GF-D8 (cell line): ENCODE results near the gene CACNG6.
"Not testable (repeated sequence)": the region's sequence is repeated elsewhere in the genome, so short reads cannot be mapped to it uniquely, and the experiment has no call there.

Experiments used
- DNase-seq: peaks from one replicate; lab custom pipeline; 2025; lab: John Stamatoyannopoulos, UW

Gene CACNG6, protein sequence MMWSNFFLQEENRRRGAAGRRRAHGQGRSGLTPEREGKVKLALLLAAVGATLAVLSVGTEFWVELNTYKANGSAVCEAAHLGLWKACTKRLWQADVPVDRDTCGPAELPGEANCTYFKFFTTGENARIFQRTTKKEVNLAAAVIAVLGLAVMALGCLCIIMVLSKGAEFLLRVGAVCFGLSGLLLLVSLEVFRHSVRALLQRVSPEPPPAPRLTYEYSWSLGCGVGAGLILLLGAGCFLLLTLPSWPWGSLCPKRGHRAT

DNA sequence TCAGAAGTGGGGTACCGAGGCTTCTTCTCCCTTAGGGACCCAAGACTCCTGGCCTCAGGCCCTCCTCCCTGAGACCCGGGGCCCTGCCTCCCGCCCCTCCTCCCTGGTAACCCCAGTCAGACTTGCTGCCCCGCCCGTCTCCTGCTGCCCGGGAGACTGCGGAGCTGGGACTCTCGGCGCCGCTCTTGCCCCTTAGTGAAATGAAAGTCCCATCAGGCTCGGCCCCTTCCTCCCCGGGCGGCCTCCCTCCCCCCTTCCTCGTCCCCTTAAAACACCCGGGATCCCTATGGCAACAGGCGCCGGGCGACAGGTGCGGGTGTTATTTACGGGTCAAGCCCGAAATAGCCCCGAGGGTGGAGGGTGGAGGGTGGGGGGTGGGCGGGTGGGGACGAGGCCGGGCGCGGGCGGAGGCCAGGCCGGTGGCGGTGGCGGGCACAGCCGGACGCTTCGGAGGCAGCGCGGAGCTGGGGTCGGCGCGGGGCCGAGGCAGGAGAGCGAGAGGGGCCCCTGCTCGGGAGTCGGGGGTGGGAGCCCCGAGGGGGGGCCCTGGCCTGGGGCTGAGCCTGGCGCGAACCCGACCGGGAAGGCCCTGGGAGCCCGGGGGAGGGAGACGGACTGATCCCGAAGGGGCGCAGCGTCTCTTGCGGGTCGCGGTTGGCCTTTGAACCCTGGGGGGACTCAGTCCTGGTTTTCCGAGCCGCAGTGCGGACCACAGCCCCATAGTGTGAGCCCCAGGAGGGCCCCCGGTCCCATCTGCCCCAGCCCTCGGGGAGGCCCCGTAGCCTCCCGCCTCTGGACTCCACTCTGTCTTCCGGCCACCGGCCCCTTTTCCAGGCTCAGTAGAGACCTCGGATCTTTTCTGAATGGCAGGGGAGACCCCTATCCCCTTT is at the start of gene CACNG6:
Gene CACNG6 (plus strand): TSS at position 414 of the 890 bp plus-strand sequence. CDS start 1,241 bp downstream, outside the sequence.
- DNase-seq, result no peak

DNA sequence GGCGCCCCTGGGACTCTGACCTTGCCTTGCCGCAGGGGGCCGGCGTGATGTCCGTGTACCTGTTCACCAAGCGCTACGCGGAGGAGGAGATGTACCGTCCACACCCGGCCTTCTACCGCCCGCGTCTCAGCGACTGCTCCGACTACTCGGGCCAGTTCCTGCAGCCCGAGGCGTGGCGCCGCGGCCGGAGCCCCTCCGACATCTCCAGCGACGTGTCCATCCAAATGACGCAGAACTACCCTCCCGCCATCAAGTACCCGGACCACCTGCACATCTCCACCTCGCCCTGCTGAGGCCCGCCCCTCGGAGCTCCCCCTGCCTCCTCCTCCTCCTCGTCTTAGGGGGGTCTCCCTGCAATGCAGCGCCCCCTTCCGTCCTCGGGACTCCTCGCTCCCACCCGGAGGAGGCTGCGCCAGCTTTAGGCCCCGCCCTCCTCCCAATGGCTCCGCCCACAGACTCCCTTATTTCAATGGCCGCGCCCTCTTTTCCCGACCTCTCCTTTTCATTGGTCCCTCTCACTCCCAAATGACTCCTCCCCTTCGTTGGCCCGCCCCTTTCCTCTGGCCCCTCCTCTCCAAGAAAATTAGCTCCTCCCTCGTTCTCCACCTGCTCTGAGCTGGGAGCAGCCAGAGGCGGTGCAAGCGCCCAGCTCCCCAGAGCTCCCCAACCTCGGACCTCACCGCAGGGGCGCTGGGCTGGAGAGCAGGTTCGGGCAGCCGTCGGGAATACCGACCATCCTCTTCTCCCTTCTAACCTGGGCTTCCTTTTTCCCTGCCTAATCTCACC is 49.2 kb upstream of the CACNG6 start:
- no peak for DNase-seq

DNA sequence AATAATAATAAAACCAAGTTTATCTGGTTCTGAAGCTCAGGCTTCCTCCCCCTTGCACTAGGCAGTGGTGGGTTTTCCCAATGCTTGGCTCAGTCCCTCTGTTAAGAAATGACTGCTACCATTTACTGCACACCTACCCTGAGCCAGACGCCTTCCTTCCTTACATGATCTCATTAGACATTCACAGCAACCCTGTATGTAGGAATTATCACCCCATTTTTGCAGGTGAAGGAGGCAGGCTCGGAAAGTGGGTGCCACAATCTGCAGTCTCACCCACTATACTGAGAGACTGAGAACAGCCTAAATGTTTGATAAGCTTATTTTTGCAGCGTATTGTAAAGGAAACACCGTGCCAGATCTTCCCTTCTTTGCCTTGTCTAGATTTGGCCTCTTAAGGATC is 47.0 kb upstream of the CACNG6 start:
- no peak for DNase-seq

DNA sequence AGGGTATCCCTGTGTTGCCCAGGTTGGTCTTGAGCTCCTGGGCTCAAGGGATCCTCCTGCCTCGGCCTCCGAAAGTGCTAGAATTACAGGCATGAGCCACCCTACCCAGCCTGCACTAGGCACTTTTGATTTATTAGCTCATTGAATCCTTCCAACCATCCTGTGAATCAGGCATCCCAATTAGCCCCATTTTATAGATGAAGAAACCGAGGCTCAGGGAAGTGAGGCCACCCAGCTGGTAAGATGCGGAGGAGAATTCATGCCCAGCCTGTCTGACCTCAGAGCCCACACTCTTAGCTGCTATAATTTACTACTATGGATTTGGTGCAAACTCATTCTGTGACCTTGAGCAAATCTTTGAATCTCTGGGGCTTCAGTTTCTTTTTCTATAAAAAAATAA is 46.5 kb upstream of the CACNG6 start:
- DNase-seq, result no peak

DNA sequence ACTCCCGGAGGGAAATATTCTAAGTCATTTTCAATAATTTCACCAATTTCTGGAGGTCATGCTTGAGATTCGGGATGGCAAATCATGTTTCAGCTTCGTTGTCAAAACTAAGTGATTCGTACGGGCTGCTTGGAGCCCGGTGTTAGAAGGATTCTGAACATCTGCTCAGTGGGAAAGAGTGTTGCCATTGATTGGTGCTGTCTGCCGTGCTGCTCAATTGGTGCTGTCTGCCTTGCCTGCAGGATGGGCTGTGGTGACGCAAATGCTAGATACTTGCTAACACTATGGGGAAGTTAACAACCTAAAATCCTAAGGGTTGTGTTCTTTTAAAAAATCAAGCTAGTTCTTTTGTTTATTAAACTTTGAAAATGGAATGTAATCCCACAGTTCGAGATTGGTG is 46.0 kb upstream of the CACNG6 start:
- DNase-seq, result no peak

DNA sequence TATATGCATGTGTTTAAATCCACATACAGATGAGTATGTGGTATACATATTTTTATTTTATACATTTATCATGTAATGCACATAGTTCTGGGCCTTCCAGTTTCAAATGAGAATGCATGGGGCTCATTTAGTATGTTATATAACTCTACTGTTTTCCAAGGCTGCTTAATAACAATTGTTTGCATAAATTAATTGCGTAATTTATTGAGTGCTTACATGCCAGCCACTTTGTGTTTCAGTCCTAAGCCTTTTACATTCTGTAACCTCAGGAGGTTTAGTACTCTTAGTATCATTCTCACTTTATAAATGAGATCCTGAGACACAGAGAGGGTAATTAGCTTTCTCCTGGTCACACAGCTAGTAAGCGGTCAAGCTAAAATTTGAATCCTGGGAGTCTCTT is 45.4 kb upstream of the CACNG6 start:
- DNase-seq, result no peak

DNA sequence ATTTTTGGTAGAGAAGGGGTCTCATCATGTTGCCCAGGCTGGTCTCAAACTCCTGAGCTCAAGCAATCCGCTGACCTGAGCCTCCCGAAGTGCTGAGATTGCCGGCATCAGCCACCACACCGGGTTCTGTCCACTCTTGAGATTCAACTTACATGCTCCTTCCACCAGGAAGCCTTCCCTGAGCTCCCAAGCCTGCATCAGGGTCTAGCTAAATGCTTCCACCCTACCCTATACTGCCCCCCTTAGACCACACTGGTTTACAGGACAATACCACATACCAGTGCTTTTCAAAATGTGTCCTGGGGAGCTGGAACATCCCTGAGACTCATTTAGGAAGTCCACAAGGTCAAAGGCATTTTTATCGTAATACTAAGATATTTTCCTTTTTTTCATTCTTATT is 43.8 kb upstream of the CACNG6 start:
- no peak for DNase-seq

DNA sequence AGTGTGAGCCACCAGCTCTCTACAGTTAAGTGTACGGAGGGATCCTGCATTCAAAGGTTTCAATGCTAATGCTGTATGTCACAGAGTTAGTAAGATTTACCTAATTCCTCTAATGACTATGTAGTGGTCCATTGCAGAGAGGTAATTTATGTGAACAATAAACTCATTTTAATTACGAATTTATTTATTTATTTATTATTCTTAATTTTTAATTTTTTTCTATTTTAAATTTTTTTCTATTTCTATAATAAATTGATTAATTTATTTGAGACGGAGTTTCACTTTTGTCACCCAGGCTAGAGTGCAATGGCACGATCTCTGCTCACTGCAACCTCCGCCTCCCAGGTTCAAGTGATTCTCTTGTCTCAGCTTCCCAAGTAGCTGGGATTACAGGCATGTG is 42.8 kb upstream of the CACNG6 start:
- DNase-seq, result not testable (repeated sequence)

DNA sequence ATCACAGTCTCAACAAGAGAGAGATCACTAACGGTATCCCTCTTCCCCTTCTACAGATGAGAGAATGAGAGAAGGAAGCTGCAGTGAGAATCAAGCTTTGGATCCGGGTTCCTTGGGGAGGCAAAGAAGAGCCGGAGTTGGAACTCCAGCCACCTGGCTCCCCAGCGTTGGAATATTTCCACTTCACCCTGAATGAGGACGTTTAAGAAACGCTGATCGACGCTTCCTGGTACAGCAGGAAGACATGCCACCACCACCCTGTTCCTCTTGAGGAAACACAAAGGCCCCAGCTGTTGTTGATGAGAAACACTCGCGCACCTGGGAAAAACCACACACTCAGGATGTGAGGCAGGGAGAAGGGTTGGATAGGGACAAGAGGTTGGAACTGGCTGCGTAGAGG is 40.0 kb upstream of the CACNG6 start:
- no peak for DNase-seq

DNA sequence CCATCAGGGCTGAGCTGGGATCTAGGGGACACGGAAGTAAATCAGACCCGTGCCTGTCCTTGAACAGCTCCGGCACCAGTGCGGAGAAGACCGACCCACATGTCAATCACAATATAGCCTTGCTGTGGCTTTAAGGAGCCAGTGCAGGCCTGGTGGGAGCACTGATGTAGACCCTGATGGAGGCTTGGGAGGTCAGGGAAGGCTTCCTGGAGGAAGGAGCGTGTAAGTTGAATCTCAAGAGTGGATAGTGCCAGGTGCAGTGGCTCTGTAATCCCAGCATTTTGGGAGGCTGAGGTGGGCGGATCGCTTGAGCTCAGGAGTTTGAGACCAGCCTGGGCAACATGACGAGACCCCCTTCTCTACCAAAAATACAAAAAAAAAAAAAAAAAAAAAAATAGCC is 39.5 kb upstream of the CACNG6 start:
- no peak for DNase-seq

DNA sequence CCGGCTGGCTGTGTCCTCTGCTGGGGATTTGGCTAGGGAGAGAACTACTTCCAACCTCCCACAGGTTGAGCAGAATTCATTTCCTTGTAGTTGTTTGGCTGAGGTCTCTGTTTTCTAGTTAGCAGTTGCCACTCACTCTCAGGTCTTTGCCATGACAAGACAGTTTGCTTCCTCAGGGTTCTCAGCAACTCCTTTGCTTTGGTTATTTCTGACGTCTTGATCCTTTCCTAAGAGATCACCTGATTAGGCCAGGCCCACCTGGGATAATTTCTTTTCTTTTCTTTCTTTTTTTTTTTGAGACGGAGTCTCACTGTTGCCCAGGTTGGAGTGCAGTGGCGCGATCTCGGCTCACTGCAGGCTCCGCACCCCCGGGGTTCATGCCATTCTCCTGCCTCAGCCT is 38.1 kb upstream of the CACNG6 start:
- DNase-seq, result no peak

DNA sequence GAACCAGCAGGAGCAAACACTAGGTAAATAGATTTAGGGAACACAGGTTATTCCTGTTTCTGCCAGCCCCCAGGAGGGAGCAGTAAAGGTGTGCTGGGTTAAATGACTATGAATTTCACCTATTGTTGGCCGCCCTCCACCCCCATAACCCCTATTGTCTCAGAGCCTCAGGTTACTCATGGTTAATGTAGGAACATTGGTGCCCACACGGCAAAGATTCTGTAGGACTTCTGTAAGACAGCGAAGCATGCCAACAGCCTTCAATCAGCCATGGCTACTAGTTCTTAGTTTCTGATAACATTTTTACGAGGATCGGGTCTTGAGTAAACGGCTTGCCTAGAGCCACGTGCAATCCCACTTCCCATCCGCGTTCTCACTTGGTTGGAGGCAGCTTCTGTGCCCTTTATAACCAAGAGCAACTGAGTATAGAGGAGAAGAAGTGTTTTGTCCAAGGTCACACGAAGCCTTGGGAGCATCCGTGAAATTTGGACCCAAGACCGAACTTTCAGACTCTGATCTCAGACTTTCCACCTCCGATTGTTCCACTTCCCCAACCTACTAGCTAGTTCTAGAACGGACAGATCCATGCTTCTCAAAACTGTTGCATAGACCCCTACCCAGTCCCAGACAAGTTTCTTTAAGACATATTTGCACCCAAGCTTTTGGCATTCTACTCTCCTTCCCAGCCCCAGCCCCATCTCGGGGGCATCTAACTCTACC is 33.8 kb upstream of the CACNG6 start:
- DNase-seq, result no peak

DNA sequence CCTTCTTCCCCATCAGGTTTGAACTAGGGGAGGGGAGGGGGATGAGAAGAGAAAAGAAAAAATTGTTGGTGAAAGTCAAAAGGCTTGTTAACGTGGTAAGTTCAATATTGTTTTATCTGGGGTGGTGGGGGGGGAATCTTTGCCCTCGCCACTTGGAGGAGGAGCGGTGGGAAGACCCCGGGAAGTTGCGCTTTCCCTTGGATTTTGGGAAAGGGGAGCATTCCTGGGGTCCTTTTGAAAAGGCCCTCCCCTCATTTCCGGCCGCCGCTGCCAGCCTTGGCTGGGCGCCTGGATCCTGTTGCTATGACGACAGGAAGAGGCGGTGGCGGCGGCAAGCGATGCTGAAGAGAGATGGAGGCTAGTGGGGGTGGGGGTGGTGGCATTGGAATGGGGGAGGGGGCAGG is 33.3 kb upstream of the CACNG6 start:
- no peak for DNase-seq

DNA sequence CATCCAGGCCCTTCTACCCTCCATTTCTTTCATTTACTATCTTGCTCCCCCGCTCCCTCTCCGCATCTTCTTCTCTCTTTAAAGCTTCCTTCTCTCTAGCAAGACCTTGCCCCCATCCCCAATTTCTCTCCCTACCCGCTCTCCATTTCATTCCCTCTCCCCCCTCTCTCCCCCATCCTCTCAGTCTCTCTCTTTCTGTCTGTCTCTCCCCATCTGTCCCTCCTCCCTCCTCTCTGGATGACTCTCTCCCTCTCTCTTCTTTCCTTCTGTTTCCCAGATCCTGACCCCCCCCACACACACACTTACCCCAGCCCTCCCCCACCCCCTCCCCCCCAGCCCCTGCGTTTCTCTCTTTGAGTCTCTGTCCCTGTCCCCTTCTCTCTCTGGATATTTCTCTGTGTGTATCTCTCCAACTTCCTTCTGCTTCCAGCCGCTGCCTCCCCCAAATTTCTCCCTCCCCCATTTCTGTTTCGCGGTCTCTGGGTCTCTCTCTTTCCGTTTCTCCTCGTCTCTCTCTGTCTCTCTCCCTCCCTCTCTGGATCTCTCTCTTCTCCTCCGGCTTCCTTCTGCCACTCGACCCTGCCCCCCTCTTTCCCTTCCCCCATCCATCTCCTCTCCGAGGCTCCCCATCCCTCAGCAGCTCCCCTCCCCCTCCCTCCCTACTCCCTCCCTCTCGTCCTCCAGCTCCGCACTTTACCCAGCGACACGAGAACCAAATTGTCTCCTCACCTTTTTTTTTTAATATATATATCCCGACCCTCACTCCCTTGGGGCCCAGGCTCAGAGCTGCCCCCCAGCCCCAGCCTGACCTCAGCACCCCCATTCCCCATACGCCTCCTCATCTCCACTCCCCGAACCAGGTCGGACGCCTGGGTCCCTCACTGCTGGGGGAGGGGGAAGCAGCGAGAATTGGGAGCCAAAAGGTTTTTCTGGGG is 32.3 kb upstream of the CACNG6 start:
- DNase-seq, result no peak

DNA sequence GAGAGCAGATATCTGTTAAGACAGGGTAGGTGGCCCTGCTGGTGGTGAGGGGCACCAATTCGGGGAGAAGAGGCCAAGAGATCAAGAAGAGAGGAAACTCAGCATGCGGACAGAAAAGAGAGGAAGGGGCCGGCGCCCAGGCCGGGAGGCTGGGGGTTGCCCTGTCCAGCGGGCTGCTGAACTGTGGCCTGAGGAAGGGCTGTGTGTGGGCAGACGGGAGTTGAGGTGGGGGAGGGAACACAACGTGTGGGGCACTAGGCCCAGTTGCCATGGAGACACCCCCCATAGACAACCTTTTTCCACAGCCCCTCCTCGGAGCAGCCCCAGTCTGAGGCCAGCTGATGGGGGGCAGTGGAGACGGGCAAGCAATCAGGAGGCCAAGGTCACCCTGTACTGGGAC is 31.2 kb upstream of the CACNG6 start:
- no peak for DNase-seq

DNA sequence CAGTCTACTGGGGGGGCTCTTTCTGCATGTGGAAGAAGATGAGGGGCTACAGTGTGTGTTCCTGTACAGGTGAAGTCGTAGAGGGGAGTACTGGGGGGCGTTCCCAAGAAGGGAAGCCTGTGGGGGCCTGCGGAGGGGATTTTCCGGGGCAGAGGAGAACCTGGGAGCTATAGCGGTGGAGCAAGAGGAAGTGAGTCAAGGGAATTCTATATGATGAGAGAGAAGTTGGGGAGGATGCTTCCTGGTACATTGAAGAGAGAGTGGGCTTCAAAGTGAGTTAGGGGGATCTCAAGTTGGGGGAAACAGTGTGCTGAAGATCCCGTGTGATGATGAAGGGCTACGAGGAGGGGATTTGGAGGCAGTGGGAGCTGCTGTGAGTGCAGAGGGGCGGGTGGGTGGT is 30.6 kb upstream of the CACNG6 start:
- DNase-seq, result no peak

DNA sequence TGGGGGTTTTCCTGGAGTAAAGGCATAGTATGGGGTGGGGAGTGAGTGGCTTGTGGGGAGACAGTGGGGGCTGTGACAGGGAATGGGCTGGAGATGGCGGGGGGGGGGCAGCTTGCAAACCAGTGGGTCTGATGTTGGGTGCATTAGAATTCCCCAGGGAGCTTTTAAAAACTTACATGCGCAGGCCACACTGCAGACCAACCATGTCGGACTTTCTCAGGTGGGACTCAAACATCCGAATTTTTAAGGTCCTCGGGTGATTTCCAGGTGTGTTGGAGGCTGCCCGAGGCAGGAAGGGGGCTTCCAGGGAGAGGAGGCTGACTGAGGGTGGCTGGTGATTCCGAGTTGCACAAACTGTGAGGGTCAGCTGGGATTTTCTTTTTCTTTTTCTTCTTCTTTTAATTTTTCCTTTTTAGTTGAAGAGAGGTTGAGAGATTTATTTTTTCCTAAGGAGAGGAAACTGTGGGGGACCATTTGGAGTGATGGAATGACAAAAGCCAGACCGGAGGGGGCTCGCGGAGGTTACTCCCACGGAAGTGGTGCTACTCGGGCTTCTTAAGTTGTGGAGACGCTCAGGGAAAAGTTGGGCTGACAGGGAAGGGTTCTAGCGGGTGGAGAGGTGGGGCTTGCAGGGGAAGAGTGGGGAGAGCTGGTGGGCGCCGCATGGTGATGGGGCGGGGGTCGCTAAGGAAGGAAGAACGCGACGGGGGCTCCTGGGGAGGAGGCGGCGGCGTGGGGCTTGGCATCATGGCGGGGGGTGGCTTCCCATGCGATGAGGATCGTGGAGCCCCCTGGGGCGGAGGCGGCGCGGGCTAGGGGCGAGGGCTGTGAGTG is 29.7 kb upstream of the CACNG6 start:
- no peak for DNase-seq

DNA sequence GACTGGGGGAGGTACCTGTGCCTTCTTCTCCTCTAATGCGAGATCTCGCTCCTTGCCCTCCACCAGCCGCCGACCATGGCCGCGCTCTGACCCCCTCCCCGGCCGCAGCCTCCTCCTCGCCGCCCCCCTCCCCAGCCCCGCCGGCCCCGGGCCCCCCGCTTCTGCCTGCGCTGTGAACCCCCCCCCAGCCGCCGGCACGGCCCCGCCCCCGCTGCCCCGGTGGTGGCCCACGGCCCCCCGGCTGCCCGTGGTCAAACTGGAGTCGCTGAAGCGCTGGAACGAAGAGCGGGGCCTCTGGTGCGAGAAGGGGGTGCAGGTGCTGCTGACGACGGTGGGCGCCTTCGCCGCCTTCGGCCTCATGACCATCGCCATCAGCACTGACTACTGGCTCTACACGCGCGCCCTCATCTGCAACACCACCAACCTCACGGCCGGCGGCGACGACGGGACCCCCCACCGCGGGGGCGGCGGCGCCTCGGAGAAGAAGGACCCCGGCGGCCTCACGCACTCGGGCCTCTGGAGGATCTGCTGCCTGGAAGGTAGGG is 28.5 kb upstream of the CACNG6 start, which contains the start of gene CACNG8:
Gene CACNG8 (plus strand): TSS at position 51 of the 545 bp plus-strand sequence.
- DNase-seq, result no peak

DNA sequence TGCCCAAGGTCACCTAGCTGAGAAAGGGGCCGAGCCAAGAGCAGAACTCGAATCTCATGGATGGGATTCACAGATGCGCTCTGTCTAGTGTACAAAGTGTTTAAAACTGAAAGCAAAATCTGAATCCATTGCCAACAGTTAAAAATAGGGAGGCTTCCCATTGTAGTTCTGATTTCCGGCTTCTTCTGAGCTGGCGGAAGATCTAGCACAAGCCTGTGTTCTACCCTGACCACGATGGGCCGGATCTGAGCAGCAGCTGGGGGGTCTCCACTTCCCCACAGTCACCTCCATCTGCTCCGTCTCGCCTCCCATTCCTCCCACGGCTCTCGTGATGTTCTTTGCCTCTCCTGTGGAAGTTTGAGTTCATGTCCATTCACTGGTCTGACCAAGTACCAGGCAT is 26.3 kb upstream of the CACNG6 start:
- no peak for DNase-seq

DNA sequence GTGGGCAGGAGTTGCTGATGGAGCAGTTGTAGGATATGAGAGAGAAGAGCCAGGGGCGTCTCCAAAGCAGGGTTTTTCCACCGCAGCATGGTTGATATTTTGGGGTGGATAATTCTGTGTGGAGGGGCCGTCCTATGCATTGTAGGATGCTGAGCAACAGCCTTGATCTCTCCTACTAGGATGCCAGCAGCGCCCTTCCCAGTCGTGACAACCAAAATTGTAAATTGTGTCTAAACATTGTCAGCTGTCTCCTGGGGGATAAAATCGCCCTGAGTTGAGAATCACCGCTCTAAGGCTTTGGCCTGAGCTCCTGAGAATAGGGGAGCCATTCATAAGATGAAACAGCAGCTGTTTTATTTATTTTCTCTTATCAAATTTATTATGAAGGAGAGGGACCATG is 24.5 kb upstream of the CACNG6 start:
- no peak for DNase-seq
